Keratinocyte (primary cell): ENCODE measurements around the gene JAM3. TPM values are rescaled to one million over a fixed set of nuclear protein-coding genes. Genes with fewer than 3 reads are reported as not detected.

Experiments used
- DNase-seq: peaks from one replicate; pipeline ENCODE4 v3.0.0-alpha.2; 2011; ENCODE audit warnings: low read depth, missing footprints, low spot score
- FAIRE-seq: peaks from 2 replicates; lab custom pipeline; 2011; peaks lifted over from hg19 to GRCh38; lab: Jason Lieb, UNC
- H2AFZ ChIP-seq: 2 replicates; pipeline ENCODE4 v1.6.0; 2012; ENCODE audit warnings: low read length, control low read depth, inconsistent platforms; ENCODE audit not compliant: control insufficient read depth
- H3K27ac ChIP-seq: 2 replicates; pipeline ENCODE4 v1.5.1; 2011; ENCODE audit warnings: low read length; ENCODE audit not compliant: control insufficient read depth, insufficient read depth
- H3K27me3 ChIP-seq: 3 replicates; pipeline ENCODE4 v1.6.0; 2011; ENCODE audit warnings: low read length; ENCODE audit not compliant: control insufficient read depth, insufficient read depth; ENCODE audit errors: extremely low read depth
- H3K36me3 ChIP-seq, 2 experiments: 2 replicates in 1 of 2; 3 replicates in 1 of 2; pipeline ENCODE4 v1.5.1; 2011; ENCODE audit warnings: low read length in 2 of 2, mild to moderate bottlenecking in 1 of 2; ENCODE audit not compliant: control insufficient read depth in 2 of 2, insufficient read depth in 2 of 2; ENCODE audit errors: extremely low read depth in 1 of 2
- H3K4me1 ChIP-seq: 3 replicates; pipeline ENCODE4 v1.5.1; 2011; ENCODE audit warnings: low read length; ENCODE audit not compliant: control insufficient read depth, insufficient read depth; ENCODE audit errors: extremely low read depth
- H3K4me2 ChIP-seq: 3 replicates; pipeline ENCODE4 v1.6.0; 2011; ENCODE audit warnings: low read depth, low read length; ENCODE audit not compliant: control insufficient read depth, insufficient read depth; ENCODE audit errors: extremely low read depth
- H3K4me3 ChIP-seq, 3 experiments: fragments of 200-600 bp in 1 of 3; sonication (generic) in 1 of 3; 2 replicates in 2 of 3; 3 replicates in 1 of 3; pipeline ENCODE4 v1.5.1; 2011 to 2016; ENCODE audit warnings: low read length in 3 of 3, mild to moderate bottlenecking in 3 of 3, control low read depth in 2 of 3, inconsistent platforms in 1 of 3, low read depth in 1 of 3, mixed read lengths in 1 of 3, mixed run types in 1 of 3, moderate library complexity in 1 of 3; ENCODE audit not compliant: control insufficient read depth in 2 of 3, insufficient read depth in 2 of 3; ENCODE audit errors: extremely low read depth in 1 of 3
- H3K79me2 ChIP-seq: 2 replicates; pipeline ENCODE4 v1.6.0; 2012; ENCODE audit warnings: low read length; ENCODE audit not compliant: control insufficient read depth, insufficient read depth
- H3K9ac ChIP-seq: 3 replicates; pipeline ENCODE4 v1.6.0; 2011; ENCODE audit warnings: low read length; ENCODE audit not compliant: control insufficient read depth, insufficient read depth; ENCODE audit errors: extremely low read depth
- H3K9me1 ChIP-seq: 3 replicates; pipeline ENCODE4 v1.6.0; 2011; ENCODE audit warnings: low read length; ENCODE audit not compliant: control insufficient read depth, insufficient read depth; ENCODE audit errors: extremely low read depth
- H3K9me3 ChIP-seq: 2 replicates; pipeline ENCODE4 v1.5.1; 2012; ENCODE audit warnings: low read depth, low read length; ENCODE audit not compliant: control insufficient read depth
- H4K20me1 ChIP-seq: 3 replicates; pipeline ENCODE4 v1.6.0; 2011; ENCODE audit warnings: low read length; ENCODE audit not compliant: control insufficient read depth, insufficient read depth; ENCODE audit errors: extremely low read depth
- CTCF ChIP-seq, 3 experiments: IDR thresholded peaks in 1 of 3; conservative IDR thresholded peaks in 1 of 3; optimal IDR thresholded peaks in 1 of 3; 2 replicates in 2 of 3; 3 replicates in 1 of 3; pipeline versions ENCODE3 to v1.5.1; 2011; ENCODE audit warnings: low read length in 3 of 3, mild to moderate bottlenecking in 3 of 3, moderate library complexity in 2 of 3, control low read depth in 1 of 3, inconsistent platforms in 1 of 3; ENCODE audit not compliant: insufficient read depth in 2 of 3; ENCODE audit errors: extremely low read depth in 1 of 3
- EZH2 ChIP-seq: IDR thresholded peaks from one replicate; pipeline ENCODE4 v1.6.1; 2012; ENCODE audit warnings: inconsistent platforms, mild to moderate bottlenecking, low read length, moderate library complexity
- dilution Hi-C: fragments of 300-500 bp; cut with MboI; formaldehyde crosslinking; loops from one replicate; pipeline ENCODE4 v1.7.0; 2020; ENCODE audit warnings: low sequenced_read_pairs; ENCODE audit not compliant: extremely low pct_ligation_motif_present
- polyA plus RNA-seq, 5 experiments: library from polyadenylated mRNA; depleted of rRNA in 3 of 5; stranded (reverse) in 3 of 5; stranded (forward) in 1 of 5; unstranded in 1 of 5; fragments of >200 nt; gene quantifications; 1 replicate in 1 of 5; 2 replicates in 3 of 5; 3 replicates in 1 of 5; pipeline versions ENCODE4 v1.2.1 to v1.2.3, GENCODE V29; 2011 to 2012; ENCODE audit warnings: missing spikeins in 2 of 5, low read depth in 1 of 5, low replicate concordance in 1 of 5

Gene JAM3
- polyA plus RNA-seq, 1 donor (not counting 4 experiments of a cell fraction or from before 2014, with no cell fraction given): 11.4 TPM

- FAIRE-seq: no peak
- Histone ChIP-seq H3K9me3 (no peaks in the 10 kb centered on the region), H4K20me1 (no peaks in the 10 kb centered on the region), H3K9me1 (no peaks in the 10 kb centered on the region), H2AFZ (peak overlapping the region; percentile 66), H3K36me3 (no peaks in the 10 kb centered on the region), H3K4me3 (peak overlapping the region in 2 of 3 experiments; percentile 23 to 51), H3K9ac (no peak overlapping the region), H3K4me2 (peak overlapping the region; percentile 77), H3K27ac (no peak overlapping the region), H3K27me3 (peaks cover 7% of the 10 kb centered on the region), H3K4me1 (peaks cover 36% of the 10 kb centered on the region), H3K79me2 (no peaks in the 10 kb centered on the region)
- dilution Hi-C loops: no loop called here
- TF ChIP-seq CTCF (optimal IDR thresholded peaks at IDR 0.05 in 1 of 3, IDR thresholded peaks at IDR 0.05 in 1 of 3, conservative IDR thresholded peaks at IDR 0.05 in 1 of 3; ENCODE audit: extremely low read depth in 1 of 3, insufficient read depth in 2 of 3, low read length in 3 of 3) (no peak), EZH2 (no peak)
- DNase-seq: no peak
These were observed 56.0 kb downstream of the JAM3 start for GRCh38 chr11:134124660-134125451.

GRCh38 chr11:134125507-134125906, 56.6 kb downstream of the JAM3 start:
- Histone ChIP-seq H3K9me1 (no peaks in the 10 kb centered on the region), H3K4me2 (peak overlapping the region; percentile 77), H3K79me2 (no peaks in the 10 kb centered on the region), H3K27me3 (peaks cover 7% of the 10 kb centered on the region), H3K36me3 (no peaks in the 10 kb centered on the region), H3K9ac (no peak overlapping the region), H3K4me1 (peaks cover 29% of the 10 kb centered on the region), H4K20me1 (no peaks in the 10 kb centered on the region), H3K27ac (no peak overlapping the region), H2AFZ (no peak overlapping the region), H3K9me3 (no peaks in the 10 kb centered on the region), H3K4me3 (no peak overlapping the region)
- FAIRE-seq (peak; percentile 5), DNase-seq (no peak)
- dilution Hi-C loops: no loop called here
- TF ChIP-seq EZH2: peak; percentile 32
- no peak for TF ChIP-seq CTCF (optimal IDR thresholded peaks at IDR 0.05 in 1 of 3, IDR thresholded peaks at IDR 0.05 in 1 of 3, conservative IDR thresholded peaks at IDR 0.05 in 1 of 3; ENCODE audit: extremely low read depth in 1 of 3, insufficient read depth in 2 of 3, low read length in 3 of 3)
